Neural progenitor cell (in vitro differentiated cells): ENCODE results near the gene AMBRA1.

Experiments used
- CTCF ChIP-seq: fragments of 200-600 bp; sonication (generic); IDR thresholded peaks from 2 replicates; pipeline ENCODE4 v1.5.1; 2017; ENCODE audit warnings: antibody characterized with exemption, mild to moderate bottlenecking
- EZH2 ChIP-seq: fragments of 200-600 bp; sonication (generic); IDR thresholded peaks from 2 replicates; pipeline ENCODE4 v1.6.1; 2017; ENCODE audit warnings: antibody characterized with exemption, mild to moderate bottlenecking, moderate library complexity
- EZH2phosphoT487 ChIP-seq: fragments of 200-600 bp; sonication (generic); IDR thresholded peaks from 2 replicates; pipeline ENCODE4 v1.6.1; 2017; ENCODE audit warnings: antibody characterized with exemption

GRCh38 chr11:46364056-46364455 is 229.8 kb downstream of the AMBRA1 start:
- no peak for TF ChIP-seq EZH2
- TF ChIP-seq CTCF: no peak
- no peak for TF ChIP-seq EZH2phosphoT487
